Stimulated activated naive CD8-positive, alpha-beta T cell treated with anti-CD3 and anti-CD28 coated beads, Interleukin-15, amount 100 ng/mL, for 72 hours (primary cell): Measurements from ENCODE around the gene ASCC2.
A peak's percentile ranks its signal among the peaks of the same experiment; 100 is the strongest.

ENCODE experiments used
- ATAC-seq: fragments of 150-1000 bp; cut with Tn5 transposase; 2 replicates; pipeline ENCODE4 v1.10.0; 2021; ENCODE audit warnings: mild to moderate bottlenecking, moderate library complexity
- DNase-seq, 2 donors: peaks; one replicate each; pipeline ENCODE4 v3.0.0; 2021 to 2022
- H3K27ac Mint-ChIP-seq, 2 donors: one replicate each; pipeline ENCODE4 v1.8.0; 2022; ENCODE audit warnings: mild to moderate bottlenecking in 2 of 2, mixed read lengths in 2 of 2, moderate library complexity in 2 of 2
- H3K27me3 Mint-ChIP-seq: one replicate; pipeline ENCODE4 v1.8.0; 2022; ENCODE audit warnings: mixed read lengths
- H3K4me1 Mint-ChIP-seq: one replicate; pipeline ENCODE4 v1.8.0; 2022; ENCODE audit warnings: mild to moderate bottlenecking, mixed read lengths
- H3K4me3 Mint-ChIP-seq, 2 donors: one replicate each; pipeline ENCODE4 v1.8.0; 2022; ENCODE audit warnings: mild to moderate bottlenecking in 2 of 2, mixed read lengths in 2 of 2, moderate library complexity in 1 of 2
- H3K9me3 Mint-ChIP-seq, 2 donors: one replicate each; pipeline ENCODE4 v1.8.0; 2022; ENCODE audit warnings: mixed read lengths in 2 of 2

The ASCC2 gene

GRCh38 chr22:29837741-29838598 is at the start of gene ASCC2:
Gene ASCC2 (minus strand): TSS chr22:29838274. CDS start chr22:29832325, 5,949 bp downstream.
- H3K27me3 Mint-ChIP-seq: no peaks in the 10 kb centered on the region
- peak; percentile 98 for ATAC-seq

GRCh38 chr22:29887358-29887757 is 49.3 kb upstream of the ASCC2 start:
- ATAC-seq (no peak), DNase-seq (no peak)
- peaks cover 10% of the 10 kb centered on the region for H3K4me1 Mint-ChIP-seq
- H3K27me3 Mint-ChIP-seq: no peaks in the 10 kb centered on the region
- H3K4me3 Mint-ChIP-seq: no peak overlapping the region
- H3K9me3 Mint-ChIP-seq: no peaks in the 10 kb centered on the region
- H3K27ac Mint-ChIP-seq: no peak overlapping the region

More at GRCh38 chr22:29837741-29838598, at the start of gene ASCC2:
- DNase-seq: peak; percentile 97 to 98
- Mint-ChIP-seq H3K9me3 (peaks cover 0 to 5% of the 10 kb centered on the region in 2 donors), H3K27ac (peak within 1 kb of the TSS; percentile 92 to 97), H3K4me3 (peak within 1 kb of the TSS; percentile 87 to 99), H3K4me1 (peaks cover 34% of the 10 kb centered on the region)

GRCh38 chr22:29886596-29886995 is 48.5 kb upstream of the ASCC2 start:
- Mint-ChIP-seq H3K27ac (no peak overlapping the region), H3K9me3 (no peaks in the 10 kb centered on the region), H3K4me1 (peaks cover 6% of the 10 kb centered on the region), H3K27me3 (no peaks in the 10 kb centered on the region), H3K4me3 (no peak overlapping the region)
- ATAC-seq (no peak), DNase-seq (no peak)

GRCh38 chr22:29885610-29886009 is 47.5 kb upstream of the ASCC2 start:
- no peaks in the 10 kb centered on the region for H3K27me3 Mint-ChIP-seq
- DNase-seq (no peak), ATAC-seq (no peak)
- H3K4me3 Mint-ChIP-seq: no peak overlapping the region
- peaks cover 3% of the 10 kb centered on the region for H3K4me1 Mint-ChIP-seq
- H3K9me3 Mint-ChIP-seq: no peaks in the 10 kb centered on the region
- H3K27ac Mint-ChIP-seq: no peak overlapping the region

GRCh38 chr22:29883775-29884097 is 45.7 kb upstream of the ASCC2 start:
- DNase-seq: peak in 1 of 2 donors; percentile 54
- no peaks in the 10 kb centered on the region for H3K9me3 Mint-ChIP-seq
- peak overlapping the region; percentile 89 to 93 for H3K4me3 Mint-ChIP-seq
- peak overlapping the region; percentile 86 to 97 for H3K27ac Mint-ChIP-seq
- H3K4me1 Mint-ChIP-seq: no peaks in the 10 kb centered on the region
- ATAC-seq: peak; percentile 33
- no peaks in the 10 kb centered on the region for H3K27me3 Mint-ChIP-seq

GRCh38 chr22:29883045-29883774 is 45.1 kb upstream of the ASCC2 start, which contains the start of gene MTMR3:
Gene MTMR3 (plus strand): TSS chr22:29883174. CDS start chr22:29971060, 87,886 bp downstream.
- H3K4me3 Mint-ChIP-seq: peak within 1 kb of the TSS; percentile 89 to 93
- no peaks in the 10 kb centered on the region for H3K4me1 Mint-ChIP-seq
- no peaks in the 10 kb centered on the region for H3K9me3 Mint-ChIP-seq
- H3K27me3 Mint-ChIP-seq: no peaks in the 10 kb centered on the region
- ATAC-seq (peak; percentile 93), DNase-seq (peak; percentile 94 to 95)
- peak within 1 kb of the TSS; percentile 86 to 97 for H3K27ac Mint-ChIP-seq

GRCh38 chr22:29882716-29883044 is 44.6 kb upstream of the ASCC2 start:
- ATAC-seq: no peak
- Mint-ChIP-seq H3K4me3 (peak overlapping the region; percentile 89 to 93), H3K4me1 (no peaks in the 10 kb centered on the region), H3K27me3 (no peaks in the 10 kb centered on the region), H3K27ac (no peak overlapping the region), H3K9me3 (no peaks in the 10 kb centered on the region)
- no peak for DNase-seq

GRCh38 chr22:29879753-29880152 is 41.7 kb upstream of the ASCC2 start:
- DNase-seq (peak in 1 of 2 donors; percentile 23), ATAC-seq (no peak)
- no peaks in the 10 kb centered on the region for H3K27me3 Mint-ChIP-seq
- no peaks in the 10 kb centered on the region for H3K4me1 Mint-ChIP-seq
- peak overlapping the region in 1 of 2 donors; percentile 31 for H3K27ac Mint-ChIP-seq
- H3K9me3 Mint-ChIP-seq: no peaks in the 10 kb centered on the region
- H3K4me3 Mint-ChIP-seq: no peak overlapping the region

- ATAC-seq (no peak), DNase-seq (no peak)
- Mint-ChIP-seq H3K4me1 (no peaks in the 10 kb centered on the region), H3K27me3 (no peaks in the 10 kb centered on the region), H3K4me3 (no peak overlapping the region), H3K27ac (no peak overlapping the region), H3K9me3 (no peaks in the 10 kb centered on the region)
These were observed 39.5 kb upstream of the ASCC2 start for GRCh38 chr22:29877620-29878019.

GRCh38 chr22:29873943-29874342 is 35.9 kb upstream of the ASCC2 start:
- Mint-ChIP-seq H3K27ac (no peak overlapping the region), H3K4me1 (peaks cover 6% of the 10 kb centered on the region), H3K4me3 (no peak overlapping the region), H3K27me3 (no peaks in the 10 kb centered on the region), H3K9me3 (no peaks in the 10 kb centered on the region)
- ATAC-seq (no peak), DNase-seq (no peak)

GRCh38 chr22:29872989-29873388 is 34.9 kb upstream of the ASCC2 start:
- no peak for DNase-seq
- peaks cover 5% of the 10 kb centered on the region for H3K27me3 Mint-ChIP-seq
- no peak overlapping the region for H3K4me3 Mint-ChIP-seq
- peaks cover 6% of the 10 kb centered on the region for H3K4me1 Mint-ChIP-seq
- ATAC-seq: no peak
- H3K9me3 Mint-ChIP-seq: no peaks in the 10 kb centered on the region
- no peak overlapping the region for H3K27ac Mint-ChIP-seq

GRCh38 chr22:29872144-29872893 is 34.2 kb upstream of the ASCC2 start:
- Mint-ChIP-seq H3K4me1 (peaks cover 6% of the 10 kb centered on the region), H3K9me3 (no peaks in the 10 kb centered on the region), H3K4me3 (no peak overlapping the region), H3K27ac (no peak overlapping the region), H3K27me3 (peaks cover 10% of the 10 kb centered on the region)
- ATAC-seq (no peak), DNase-seq (no peak)

GRCh38 chr22:29871684-29872083 is 33.6 kb upstream of the ASCC2 start:
- peaks cover 6% of the 10 kb centered on the region for H3K4me1 Mint-ChIP-seq
- no peak overlapping the region for H3K27ac Mint-ChIP-seq
- H3K27me3 Mint-ChIP-seq: peaks cover 10% of the 10 kb centered on the region
- no peak overlapping the region for H3K4me3 Mint-ChIP-seq
- ATAC-seq: no peak
- no peak for DNase-seq
- no peaks in the 10 kb centered on the region for H3K9me3 Mint-ChIP-seq

GRCh38 chr22:29870574-29870973 is 32.5 kb upstream of the ASCC2 start:
- peak; percentile 87 for ATAC-seq

GRCh38 chr22:29867851-29868250 is 29.8 kb upstream of the ASCC2 start:
- Mint-ChIP-seq H3K4me3 (no peak overlapping the region), H3K9me3 (no peaks in the 10 kb centered on the region), H3K27me3 (peaks cover 10% of the 10 kb centered on the region), H3K27ac (no peak overlapping the region), H3K4me1 (peaks cover 6% of the 10 kb centered on the region)
- ATAC-seq (no peak), DNase-seq (no peak)

More at GRCh38 chr22:29870574-29870973, 32.5 kb upstream of the ASCC2 start:
- peak in 1 of 2 donors; percentile 15 for DNase-seq
- peaks cover 6% of the 10 kb centered on the region for H3K4me1 Mint-ChIP-seq
- no peak overlapping the region for H3K27ac Mint-ChIP-seq
- H3K9me3 Mint-ChIP-seq: no peaks in the 10 kb centered on the region
- H3K4me3 Mint-ChIP-seq: no peak overlapping the region
- peaks cover 10% of the 10 kb centered on the region for H3K27me3 Mint-ChIP-seq
